ENCODE results near the gene KCNIP3. TPM values are rescaled to one million over a fixed set of nuclear protein-coding genes. Genes with fewer than 3 reads are reported as not detected.

KCNIP3 gene
- total and polyA plus RNA-seq, 2 donors (not counting 1 experiment from before 2014, with no cell fraction given), result not detected

DNA sequence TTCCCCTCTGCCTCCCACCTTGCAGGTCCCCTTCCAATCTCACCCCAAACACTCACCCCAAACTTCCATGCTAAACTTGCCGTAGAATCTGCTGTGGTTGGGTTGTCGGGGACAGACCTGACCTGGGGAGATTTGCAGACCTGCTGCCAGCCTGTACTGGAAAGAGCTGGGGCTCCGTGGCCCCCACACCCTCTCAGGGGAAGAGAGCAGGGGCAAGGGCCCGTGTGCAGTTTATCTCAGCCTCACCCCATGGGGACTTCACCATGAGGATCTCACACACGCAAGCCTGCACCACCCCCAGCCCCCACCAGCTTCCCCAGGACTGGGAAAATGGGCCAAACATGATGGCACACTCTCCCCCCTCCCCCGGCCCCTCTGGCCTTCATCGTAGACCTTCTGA lies 30.7 kb downstream of the KCNIP3 start:
- ATAC-seq (ENCODE audit: low read depth), result no peak
- Histone ChIP-seq H3K9ac (ENCODE audit: low read length) (no peak overlapping the region), H3K4me3 (ENCODE audit: control extremely low read depth in 1 of 5, extremely low read depth in 1 of 5, insufficient read depth in 1 of 5, low read depth in 2 of 5, low read length in 4 of 5) (no peak overlapping the region), H2AFZ (ENCODE audit: insufficient read depth, low read depth, low read length, poor library complexity, severe bottlenecking) (no peak overlapping the region), H3K27ac (ENCODE audit: low read length in 2 of 2) (no peak overlapping the region), H3K27me3 (replicated peaks in 1 of 4; ENCODE audit: control extremely low read depth in 1 of 4, control insufficient read depth in 3 of 4, insufficient read depth in 4 of 4, low read length in 3 of 4) (no peaks in the 10 kb centered on the region), H3K9me3 (ENCODE audit: control extremely low read depth in 1 of 3, control insufficient read depth in 2 of 3, insufficient read depth in 1 of 3, low read length in 2 of 3) (peaks cover 0 to 10% (median 0%) of the 10 kb centered on the region in 3 donors), H3K4me1 (ENCODE audit: control insufficient read depth in 2 of 2, insufficient read depth in 2 of 2, low read length in 2 of 2) (no peaks in the 10 kb centered on the region), H4K20me1 (ENCODE audit: control insufficient read depth, insufficient read depth, low read length, poor library complexity, severe bottlenecking) (no peaks in the 10 kb centered on the region), H3K36me3 (replicated peaks in 1 of 2; ENCODE audit: control extremely low read depth in 1 of 2, control insufficient read depth in 1 of 2, extremely low read depth in 1 of 2, insufficient read depth in 2 of 2, low read length in 1 of 2) (no peaks in the 10 kb centered on the region), H3K79me2 (ENCODE audit: control insufficient read depth, insufficient read depth, low read length) (no peaks in the 10 kb centered on the region), H3K4me2 (replicated peaks; ENCODE audit: low read depth, low read length, poor library complexity, severe bottlenecking) (no peak overlapping the region)
- TF ChIP-seq CTCF (IDR thresholded peaks at IDR 0.05), result no peak
- no peak for TF ChIP-seq EZH2 (IDR thresholded peaks at IDR 0.05; ENCODE audit: borderline replicate concordance, insufficient read depth, low read depth, low read length, poor library complexity, severe bottlenecking)
- 80% methylated on average over 5 of the region's 7 CpGs for WGBS (ENCODE audit: insufficient coverage)
- POLR2A ChIA-PET, result no interaction called here
- H3K9me3 Mint-ChIP-seq (ENCODE audit: insufficient read depth), result peaks cover 3% of the 10 kb centered on the region
- CTCF ChIA-PET, result no interaction called here
- H3K27me3 Mint-ChIP-seq, result no peaks in the 10 kb centered on the region
- intact Hi-C loops (cut with micrococcal nuclease), result no loop called here
- no peak overlapping the region for H3K27ac Mint-ChIP-seq
- no peak for DNase-seq
- no peaks in the 10 kb centered on the region for H3K4me1 Mint-ChIP-seq
- H3K4me3 Mint-ChIP-seq, result no peak overlapping the region

- Histone ChIP-seq H3K4me2 (replicated peaks; ENCODE audit: low read depth, low read length, poor library complexity, severe bottlenecking) (no peak overlapping the region), H3K27ac (ENCODE audit: low read length in 2 of 2) (no peak overlapping the region), H2AFZ (ENCODE audit: insufficient read depth, low read depth, low read length, poor library complexity, severe bottlenecking) (no peak overlapping the region), H3K4me1 (ENCODE audit: control insufficient read depth in 2 of 2, insufficient read depth in 2 of 2, low read length in 2 of 2) (no peaks in the 10 kb centered on the region), H3K79me2 (ENCODE audit: control insufficient read depth, insufficient read depth, low read length) (no peaks in the 10 kb centered on the region), H3K4me3 (ENCODE audit: control extremely low read depth in 1 of 5, extremely low read depth in 1 of 5, insufficient read depth in 1 of 5, low read depth in 2 of 5, low read length in 4 of 5) (no peak overlapping the region), H4K20me1 (ENCODE audit: control insufficient read depth, insufficient read depth, low read length, poor library complexity, severe bottlenecking) (no peaks in the 10 kb centered on the region), H3K9ac (ENCODE audit: low read length) (no peak overlapping the region), H3K36me3 (replicated peaks in 1 of 2; ENCODE audit: control extremely low read depth in 1 of 2, control insufficient read depth in 1 of 2, extremely low read depth in 1 of 2, insufficient read depth in 2 of 2, low read length in 1 of 2) (no peaks in the 10 kb centered on the region), H3K9me3 (ENCODE audit: control extremely low read depth in 1 of 3, control insufficient read depth in 2 of 3, insufficient read depth in 1 of 3, low read length in 2 of 3) (peaks cover 0 to 10% (median 0%) of the 10 kb centered on the region in 3 donors), H3K27me3 (replicated peaks in 1 of 4; ENCODE audit: control extremely low read depth in 1 of 4, control insufficient read depth in 3 of 4, insufficient read depth in 4 of 4, low read length in 3 of 4) (no peaks in the 10 kb centered on the region)
- ATAC-seq (ENCODE audit: low read depth), result no peak
- Mint-ChIP-seq H3K27me3 (no peaks in the 10 kb centered on the region), H3K4me3 (no peak overlapping the region), H3K4me1 (no peaks in the 10 kb centered on the region), H3K27ac (no peak overlapping the region), H3K9me3 (ENCODE audit: insufficient read depth) (peaks cover 3% of the 10 kb centered on the region)
- TF ChIP-seq EZH2 (IDR thresholded peaks at IDR 0.05; ENCODE audit: borderline replicate concordance, insufficient read depth, low read depth, low read length, poor library complexity, severe bottlenecking), result no peak
- TF ChIP-seq CTCF (IDR thresholded peaks at IDR 0.05), result no peak
- intact Hi-C loops (cut with micrococcal nuclease), result no loop called here
- CTCF ChIA-PET, result no interaction called here
- POLR2A ChIA-PET, result no interaction called here
- no peak for DNase-seq
- 86% methylated on average over 14 of the region's 15 CpGs for WGBS (ENCODE audit: insufficient coverage)
Measured at GRCh38 chr2:95328358-95329125, 31.4 kb downstream of the KCNIP3 start.

Measured in B cell (primary cell).